ENCODE measurements around the gene KIRREL3. TPM values are rescaled to one million over a fixed set of nuclear protein-coding genes. Genes with fewer than 3 reads are reported as not detected.

Gene KIRREL3
- total and polyA plus RNA-seq, 2 of the 4 experiments (the other 2 are of a cell fraction): 10.9 to 15.9 TPM

DNA sequence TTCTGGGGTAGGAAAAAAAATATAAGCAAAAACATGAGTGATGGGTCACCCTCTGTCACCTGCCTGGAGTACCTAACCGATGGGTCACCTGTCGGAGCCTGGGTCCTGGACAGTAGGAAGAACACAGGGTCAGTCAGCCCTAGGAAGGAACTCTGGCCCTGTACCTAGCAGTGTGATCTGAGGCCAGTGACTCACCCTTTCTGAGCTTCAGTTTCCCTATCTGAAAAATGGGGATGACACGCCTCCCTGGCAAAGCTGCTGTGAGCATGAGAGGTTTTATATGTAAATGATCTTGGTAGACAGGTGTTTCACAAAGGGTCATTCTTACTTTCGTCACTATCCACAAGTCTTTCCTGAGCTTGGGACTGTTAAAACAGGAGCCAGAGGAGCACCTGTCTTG, 463.1 kb downstream of the KIRREL3 start:
- H2BK15ac ChIP-seq (ENCODE audit: low read depth, low read length): no peak overlapping the region
- H2AFZ ChIP-seq (replicated peaks; ENCODE audit: low read length, poor library complexity): no peak overlapping the region
- TF ChIP-seq NFE2L2 (IDR thresholded peaks at IDR 0.05; ENCODE audit: low read depth, low read length) (no peak), FOS (IDR thresholded peaks at IDR 0.05; ENCODE audit: low read depth, low read length) (no peak), POLR2A (IDR thresholded peaks at IDR 0.05; ENCODE audit: low read depth, low read length) (no peak), MAFK (IDR thresholded peaks at IDR 0.05; ENCODE audit: low read depth, low read length) (no peak), MXI1 (IDR thresholded peaks at IDR 0.05; ENCODE audit: borderline replicate concordance, low read depth, low read length) (no peak), MAZ (IDR thresholded peaks at IDR 0.05; ENCODE audit: borderline replicate concordance, low read depth, low read length) (no peak), RAD21 (IDR thresholded peaks at IDR 0.05; ENCODE audit: low read length) (no peak), RCOR1 (IDR thresholded peaks at IDR 0.05; ENCODE audit: insufficient replicate concordance, low read length) (no peak), SMC3 (IDR thresholded peaks at IDR 0.05; ENCODE audit: low read depth, low read length) (no peak), CHD1 (IDR thresholded peaks at IDR 0.05; ENCODE audit: low read depth, low read length) (no peak), CEBPB (IDR thresholded peaks at IDR 0.05; ENCODE audit: low read depth, low read length) (no peak), BHLHE40 (IDR thresholded peaks at IDR 0.05; ENCODE audit: low read depth, low read length) (no peak), RFX5 (IDR thresholded peaks at IDR 0.05; ENCODE audit: low read depth, low read length) (no peak)
- TF ChIP-seq, protein P1, sequence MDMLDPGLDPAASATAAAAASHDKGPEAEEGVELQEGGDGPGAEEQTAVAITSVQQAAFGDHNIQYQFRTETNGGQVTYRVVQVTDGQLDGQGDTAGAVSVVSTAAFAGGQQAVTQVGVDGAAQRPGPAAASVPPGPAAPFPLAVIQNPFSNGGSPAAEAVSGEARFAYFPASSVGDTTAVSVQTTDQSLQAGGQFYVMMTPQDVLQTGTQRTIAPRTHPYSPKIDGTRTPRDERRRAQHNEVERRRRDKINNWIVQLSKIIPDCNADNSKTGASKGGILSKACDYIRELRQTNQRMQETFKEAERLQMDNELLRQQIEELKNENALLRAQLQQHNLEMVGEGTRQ (IDR thresholded peaks at IDR 0.05; ENCODE audit: low read depth, low read length): no peak
- TF ChIP-seq, protein P2, sequence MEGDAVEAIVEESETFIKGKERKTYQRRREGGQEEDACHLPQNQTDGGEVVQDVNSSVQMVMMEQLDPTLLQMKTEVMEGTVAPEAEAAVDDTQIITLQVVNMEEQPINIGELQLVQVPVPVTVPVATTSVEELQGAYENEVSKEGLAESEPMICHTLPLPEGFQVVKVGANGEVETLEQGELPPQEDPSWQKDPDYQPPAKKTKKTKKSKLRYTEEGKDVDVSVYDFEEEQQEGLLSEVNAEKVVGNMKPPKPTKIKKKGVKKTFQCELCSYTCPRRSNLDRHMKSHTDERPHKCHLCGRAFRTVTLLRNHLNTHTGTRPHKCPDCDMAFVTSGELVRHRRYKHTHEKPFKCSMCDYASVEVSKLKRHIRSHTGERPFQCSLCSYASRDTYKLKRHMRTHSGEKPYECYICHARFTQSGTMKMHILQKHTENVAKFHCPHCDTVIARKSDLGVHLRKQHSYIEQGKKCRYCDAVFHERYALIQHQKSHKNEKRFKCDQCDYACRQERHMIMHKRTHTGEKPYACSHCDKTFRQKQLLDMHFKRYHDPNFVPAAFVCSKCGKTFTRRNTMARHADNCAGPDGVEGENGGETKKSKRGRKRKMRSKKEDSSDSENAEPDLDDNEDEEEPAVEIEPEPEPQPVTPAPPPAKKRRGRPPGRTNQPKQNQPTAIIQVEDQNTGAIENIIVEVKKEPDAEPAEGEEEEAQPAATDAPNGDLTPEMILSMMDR (conservative IDR thresholded peaks at IDR 0.05; ENCODE audit: low read depth, low read length): no peak
- TF ChIP-seq, protein P3, sequence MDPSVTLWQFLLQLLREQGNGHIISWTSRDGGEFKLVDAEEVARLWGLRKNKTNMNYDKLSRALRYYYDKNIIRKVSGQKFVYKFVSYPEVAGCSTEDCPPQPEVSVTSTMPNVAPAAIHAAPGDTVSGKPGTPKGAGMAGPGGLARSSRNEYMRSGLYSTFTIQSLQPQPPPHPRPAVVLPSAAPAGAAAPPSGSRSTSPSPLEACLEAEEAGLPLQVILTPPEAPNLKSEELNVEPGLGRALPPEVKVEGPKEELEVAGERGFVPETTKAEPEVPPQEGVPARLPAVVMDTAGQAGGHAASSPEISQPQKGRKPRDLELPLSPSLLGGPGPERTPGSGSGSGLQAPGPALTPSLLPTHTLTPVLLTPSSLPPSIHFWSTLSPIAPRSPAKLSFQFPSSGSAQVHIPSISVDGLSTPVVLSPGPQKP (IDR thresholded peaks at IDR 0.05; ENCODE audit: borderline replicate concordance, low read depth, low read length): no peak
- no peak overlapping the region for H3K4me3 ChIP-seq (ENCODE audit: insufficient read depth, low read depth, low read length)
- no TSS peak for BruUV-seq (replicated peaks)
- no peak overlapping the region for H4K5ac ChIP-seq (ENCODE audit: low read depth, low read length)
- no peaks in the 10 kb centered on the region for H4K20me1 ChIP-seq (ENCODE audit: insufficient read depth, low read length)
- POLR2A ChIA-PET (ENCODE audit: unreplicated experiment): no interaction called here
- H3K14ac ChIP-seq (replicated peaks; ENCODE audit: low read depth, low read length): no peak overlapping the region
- no peak overlapping the region for H4K91ac ChIP-seq (ENCODE audit: insufficient read depth, low read depth, low read length)
- no peak overlapping the region for H4K8ac ChIP-seq (ENCODE audit: low read depth in 2 of 2, low read length in 2 of 2)
- H3K9ac ChIP-seq (ENCODE audit: low read depth, low read length): no peak overlapping the region
- no peak overlapping the region for H3K4ac ChIP-seq (ENCODE audit: low read depth, low read length)
- no peak overlapping the region for H3K56ac ChIP-seq (ENCODE audit: extremely low read depth, insufficient read depth, low read length)
- no peak overlapping the region for H2AK5ac ChIP-seq (ENCODE audit: low read depth, low read length)
- CTCF ChIA-PET: interaction anchor here (1.3 kb wide), 1 partner anchor 57 kb away, joined by 3 read pairs; no protein-coding TSS in a partner anchor
- H3K23ac ChIP-seq (ENCODE audit: low read depth, low read length): no peak overlapping the region
- ATAC-seq (ENCODE audit: low read depth) (no peak), DNase-seq (no peak)
- no peaks in the 10 kb centered on the region for H3K4me1 ChIP-seq (ENCODE audit: control insufficient read depth, insufficient read depth, low read length)
- intact Hi-C loops (cut with micrococcal nuclease): no loop called here
- no peaks in the 10 kb centered on the region for H3K9me3 ChIP-seq (ENCODE audit: control insufficient read depth, insufficient read depth, low read length)
- no peaks in the 10 kb centered on the region for H3K79me1 ChIP-seq (ENCODE audit: low read depth in 1 of 2, low read length in 2 of 2)
- 93% methylated on average over 3 of the region's 4 CpGs; no CpG with 5 or more reads in 1 of the 2 experiments for WGBS, 2 experiments (ENCODE audit: extremely low coverage in 2 of 2, insufficient read length in 1 of 2)
- no peak overlapping the region for H2BK20ac ChIP-seq (ENCODE audit: low read depth, low read length)
- H2BK5ac ChIP-seq (ENCODE audit: low read depth, low read length, poor library complexity, severe bottlenecking): no peak overlapping the region
- H3K27ac ChIP-seq (ENCODE audit: insufficient read depth, low read length): no peak overlapping the region
- dilution Hi-C loops (cut with HindIII; ENCODE audit: low sequenced_read_pairs, unreplicated experiment): no loop called here
- no peak overlapping the region for H3K4me2 ChIP-seq (ENCODE audit: low read depth, low read length)
- H3K9me1 ChIP-seq (ENCODE audit: insufficient read depth, low read length): no peaks in the 10 kb centered on the region; the same call in 1 of the 2 replicates
- H3K27me3 ChIP-seq (ENCODE audit: control insufficient read depth, insufficient read depth, low read length): no peaks in the 10 kb centered on the region
- H3K36me3 ChIP-seq (ENCODE audit: control insufficient read depth, insufficient read depth, low read length): no peaks in the 10 kb centered on the region
- no peak overlapping the region for H3K18ac ChIP-seq (ENCODE audit: low read depth, low read length)
- H2AK9ac ChIP-seq (replicated peaks; ENCODE audit: low read depth, low read length, poor library complexity): no peak overlapping the region
- in situ Hi-C loops (cut with MboI; ENCODE audit: low sequenced_read_pairs): no loop called here
- H2BK120ac ChIP-seq (ENCODE audit: low read depth, low read length): no peak overlapping the region

Data from IMR-90 (cell line).